Activated CD4-positive, CD25-positive, alpha-beta regulatory T cell treated with anti-CD3 and anti-CD28 coated beads, Interleukin-2, amount 50 U/mL, for 72 hours (primary cell): ENCODE results near the gene SOX18.
"Not testable (repeated sequence)": the region's sequence is repeated elsewhere in the genome, so short reads cannot be mapped to it uniquely, and the experiment has no call there.

Experiments used
- DNase-seq: peaks from one replicate; pipeline ENCODE4 v3.0.0; 2021

SOX18 gene

DNA sequence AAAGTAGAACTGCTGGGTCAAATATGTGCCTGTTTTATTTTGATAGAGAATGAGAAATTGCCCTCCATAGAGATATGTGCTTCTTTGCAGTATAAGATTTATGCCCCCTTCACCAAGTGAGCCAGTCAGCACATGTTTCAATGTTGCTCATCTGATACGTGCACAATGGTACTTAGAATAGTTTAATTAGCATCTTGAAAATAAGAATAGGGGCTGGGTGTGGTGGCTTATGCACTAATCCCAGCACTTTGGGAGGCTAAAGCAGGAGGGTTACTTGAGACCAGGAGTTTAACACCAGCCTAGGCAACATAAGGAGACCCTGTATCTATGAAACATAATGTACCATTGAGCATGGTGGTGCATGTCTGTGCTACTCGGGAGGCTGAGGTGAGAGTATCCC lies 33.8 kb downstream of the SOX18 start:
- DNase-seq = no peak

DNA sequence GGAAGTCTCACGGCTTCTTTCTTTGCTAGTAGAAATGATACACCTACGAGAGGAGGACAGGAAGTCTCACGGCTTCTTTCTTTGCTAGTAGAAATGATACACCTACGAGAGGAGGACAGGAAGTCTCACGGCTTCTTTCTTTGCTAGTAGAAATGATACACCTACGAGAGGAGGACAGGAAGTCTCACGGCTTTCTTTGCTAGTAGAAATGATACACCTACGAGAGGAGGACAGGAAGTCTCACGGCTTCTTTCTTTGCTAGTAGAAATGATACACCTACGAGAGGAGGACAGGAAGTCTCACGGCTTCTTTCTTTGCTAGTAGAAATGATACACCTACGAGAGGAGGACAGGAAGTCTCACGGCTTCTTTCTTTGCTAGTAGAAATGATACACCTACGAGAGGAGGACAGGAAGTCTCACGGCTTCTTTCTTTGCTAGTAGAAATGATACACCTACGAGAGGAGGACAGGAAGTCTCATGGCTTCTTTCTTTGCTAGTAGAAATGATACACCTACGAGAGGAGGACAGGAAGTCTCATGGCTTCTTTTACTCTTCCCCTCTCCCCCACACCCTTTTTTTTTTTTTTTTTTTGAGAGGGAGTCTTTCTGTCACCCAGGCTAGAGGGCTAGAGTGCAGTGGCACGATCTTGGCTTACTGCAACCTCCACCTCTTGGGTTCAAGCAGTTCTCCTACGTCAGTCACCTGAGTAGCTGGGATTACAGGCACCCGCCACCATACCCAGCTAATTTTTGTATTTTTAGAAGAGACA lies 36.9 kb downstream of the SOX18 start:
- DNase-seq = not testable (repeated sequence)

DNA sequence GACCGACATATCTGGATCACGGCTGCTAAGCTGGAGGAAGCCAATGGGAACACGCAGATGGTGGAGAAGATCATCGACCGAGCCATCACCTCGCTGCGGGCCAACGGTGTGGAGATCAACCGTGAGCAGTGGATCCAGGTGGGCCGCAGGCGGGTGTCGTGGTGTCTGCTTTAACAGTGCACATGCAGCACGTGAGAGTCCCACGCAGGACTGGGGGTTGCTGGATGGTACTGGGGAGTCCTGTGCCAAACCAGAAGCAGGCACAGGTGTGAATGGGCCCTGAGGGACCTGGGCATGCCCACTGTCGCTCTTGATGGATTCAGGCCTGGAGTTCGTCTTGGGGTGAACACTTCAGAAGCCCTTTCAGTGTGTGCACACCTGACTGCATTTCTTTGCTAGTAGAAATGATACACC lies 38.1 kb downstream of the SOX18 start:
- no peak for DNase-seq

DNA sequence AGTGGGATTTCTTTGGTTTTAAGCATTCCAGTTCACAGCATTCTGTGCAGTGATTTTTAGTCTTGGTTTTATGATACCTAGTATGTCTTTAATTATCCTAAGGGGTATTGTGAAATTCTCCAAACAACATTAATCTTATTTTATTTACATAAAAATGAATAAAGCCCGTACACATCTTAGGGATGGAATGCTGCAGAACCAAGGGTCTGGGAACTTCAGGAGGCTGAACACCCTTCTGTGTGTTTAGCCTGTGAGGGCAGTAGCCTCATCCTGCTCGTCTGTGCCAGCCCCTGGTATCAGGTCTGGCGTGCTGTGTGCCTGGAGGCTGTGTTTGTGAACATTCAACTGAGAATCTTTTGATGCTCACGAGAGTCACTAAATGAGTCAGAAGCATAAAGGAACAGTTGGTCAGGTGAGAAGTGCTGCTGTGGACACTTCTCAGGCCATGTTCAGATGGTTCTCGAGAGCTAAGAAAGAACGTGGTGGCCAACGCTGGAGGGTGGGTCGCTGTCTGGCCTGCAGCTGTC lies 38.7 kb downstream of the SOX18 start:
- no peak for DNase-seq

DNA sequence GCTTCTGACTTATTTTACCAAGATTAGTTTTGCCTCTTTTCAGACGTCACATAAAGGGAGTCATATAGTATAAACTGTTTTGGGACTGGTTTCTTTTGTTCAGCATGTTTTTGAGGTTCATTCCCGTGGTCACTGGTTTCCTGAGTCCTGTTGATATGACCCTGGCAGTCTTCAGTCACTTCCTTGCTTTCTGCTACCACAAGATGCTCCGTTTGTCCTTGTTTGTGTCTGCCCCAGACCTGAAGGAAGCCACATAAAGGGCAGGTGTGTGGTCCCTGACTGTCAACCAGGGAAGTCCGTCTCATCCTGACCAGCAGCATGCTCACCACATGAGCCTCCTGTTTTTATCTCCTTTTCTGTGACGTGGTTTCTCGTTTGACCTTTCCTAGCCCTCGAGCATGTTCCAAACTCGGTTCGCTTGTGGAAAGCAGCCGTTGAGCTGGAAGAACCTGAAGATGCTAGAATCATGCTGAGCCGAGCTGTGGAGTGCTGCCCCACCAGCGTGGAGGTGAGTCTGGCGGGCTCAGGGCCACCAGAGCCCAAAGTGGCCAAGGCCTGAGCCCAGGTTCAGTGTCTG lies 39.5 kb downstream of the SOX18 start:
- no peak for DNase-seq

DNA sequence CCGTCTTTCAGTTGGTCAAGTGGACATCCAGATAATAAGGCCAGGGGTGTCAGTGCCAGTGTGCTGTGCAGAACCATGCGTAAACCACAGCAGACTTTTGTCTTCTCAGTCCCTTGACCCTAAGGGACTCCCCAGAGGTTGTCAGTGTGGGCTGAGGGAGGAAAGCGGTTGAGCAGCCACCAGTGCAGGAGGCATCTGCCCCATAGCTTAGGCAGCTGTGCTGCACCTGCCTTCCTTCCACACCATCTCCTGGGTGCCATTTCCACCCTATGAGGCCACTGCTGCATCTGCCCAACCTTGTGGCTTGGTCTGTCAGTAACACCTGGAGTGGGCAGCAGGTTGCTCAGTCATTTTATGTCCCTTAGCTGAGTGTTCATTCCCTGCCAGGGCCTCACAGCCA lies 42.5 kb downstream of the SOX18 start:
- no peak for DNase-seq

DNA sequence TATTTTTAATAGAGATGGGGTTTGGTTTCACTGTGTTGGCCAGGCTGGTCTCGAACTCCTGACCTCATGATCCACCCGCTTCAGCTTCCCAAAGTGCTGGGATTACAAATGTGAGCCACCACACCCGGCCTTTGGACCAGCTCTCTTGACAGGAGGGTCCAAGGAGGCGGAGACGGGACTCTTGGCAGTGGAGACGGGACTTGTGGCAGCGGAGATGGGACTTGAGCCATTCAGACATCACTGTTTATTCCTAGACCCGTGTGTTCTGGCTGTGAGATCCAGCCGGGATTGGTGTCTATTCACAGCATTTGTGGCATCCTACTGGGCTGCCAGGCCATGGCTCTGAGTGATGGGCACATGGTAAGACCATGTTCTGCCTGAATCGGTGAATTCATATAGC lies 42.9 kb downstream of the SOX18 start:
- DNase-seq = no peak

DNA sequence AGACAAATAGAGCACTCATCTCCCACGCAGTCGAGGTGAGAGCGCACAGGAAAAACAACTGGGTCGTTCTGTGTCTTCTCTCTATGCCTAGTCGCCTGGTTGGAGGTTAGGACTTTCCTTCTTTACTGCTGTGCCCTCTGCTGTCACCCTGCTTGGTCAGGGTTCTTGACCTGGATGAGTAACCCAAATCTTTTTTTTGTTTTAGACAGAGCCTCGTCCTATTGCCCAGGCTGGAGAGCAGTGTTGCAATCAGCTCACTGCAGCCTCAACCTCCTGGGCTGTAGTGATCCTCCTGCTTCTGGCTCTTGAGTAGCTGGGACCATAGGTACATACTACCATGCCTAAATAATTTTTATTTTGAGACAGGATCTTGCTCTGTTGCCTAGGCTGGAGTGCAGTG lies 44.0 kb downstream of the SOX18 start:
- no peak for DNase-seq

DNA sequence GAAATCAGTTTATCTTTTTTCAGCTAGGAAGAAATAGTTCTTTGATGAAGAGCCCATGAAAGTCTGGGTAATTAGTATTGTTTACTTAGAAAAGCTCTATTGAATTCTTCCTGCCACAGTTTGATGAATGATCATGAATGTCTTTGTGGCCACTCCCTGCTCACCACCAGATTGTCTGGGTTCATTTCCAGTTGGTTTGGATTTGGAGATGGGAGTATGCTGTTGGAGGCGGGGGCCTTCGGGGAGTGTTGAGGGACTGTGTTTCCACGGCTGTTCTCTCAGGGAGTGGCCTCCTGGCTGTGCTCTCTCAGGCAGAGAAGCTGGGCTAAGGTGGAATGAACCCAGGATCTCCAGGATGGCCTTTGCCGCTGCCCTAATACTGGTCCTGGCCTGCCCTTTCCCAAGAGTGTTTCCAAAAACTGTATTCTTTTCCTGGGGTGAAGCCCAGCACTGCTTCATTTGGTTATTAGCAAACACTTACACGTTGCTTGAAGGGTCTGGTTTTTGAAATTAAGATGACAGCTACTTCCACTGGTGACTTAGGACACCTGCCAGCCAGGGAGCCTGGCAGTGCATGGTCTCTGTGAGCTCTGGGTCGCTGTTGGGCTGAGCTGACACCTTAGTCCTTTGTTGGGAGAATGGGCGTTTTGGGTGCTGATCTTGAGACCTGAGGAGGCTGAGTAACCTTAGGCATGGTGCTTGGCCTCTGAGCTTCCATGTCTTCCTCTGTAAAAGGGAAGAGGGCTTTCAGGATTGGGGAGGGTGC lies 45.3 kb downstream of the SOX18 start:
- no peak for DNase-seq

DNA sequence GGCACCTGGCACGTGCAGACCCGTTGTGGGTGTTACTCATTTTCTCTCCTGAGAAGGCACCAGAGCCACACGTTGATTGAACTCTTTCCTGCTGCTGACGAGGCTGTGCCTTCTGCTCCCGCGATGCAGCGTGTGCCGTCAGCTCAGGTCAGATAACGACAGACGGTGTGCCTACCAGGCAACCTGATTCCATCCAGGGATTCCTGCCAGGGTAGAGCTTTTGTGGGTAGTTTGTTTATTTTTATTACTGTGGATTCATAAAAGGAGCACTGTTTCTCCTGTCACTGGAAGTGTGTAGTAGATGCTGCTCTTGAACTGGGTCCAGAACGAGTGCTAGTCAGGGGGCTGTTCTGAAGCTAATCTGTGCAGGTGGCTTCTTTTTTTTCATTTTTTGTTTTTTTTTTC lies 47.8 kb downstream of the SOX18 start:
- DNase-seq = no peak

DNA sequence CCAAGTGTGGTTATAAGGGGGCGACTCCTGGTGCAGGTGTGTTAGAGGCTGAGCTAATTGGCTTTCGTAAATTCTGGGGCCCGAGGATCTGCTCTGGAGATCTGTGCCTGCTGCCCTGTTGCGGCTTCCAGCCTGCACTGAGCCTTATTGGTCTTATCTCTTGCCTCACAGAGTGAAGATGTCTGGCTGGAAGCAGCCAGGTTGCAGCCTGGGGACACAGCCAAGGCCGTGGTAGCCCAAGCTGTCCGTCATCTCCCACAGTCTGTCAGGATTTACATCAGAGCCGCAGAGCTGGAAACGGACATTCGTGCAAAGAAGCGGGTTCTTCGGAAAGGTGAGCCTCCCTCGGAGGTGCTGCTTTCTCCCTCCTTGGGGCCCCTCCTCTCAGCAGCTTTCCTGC lies 48.5 kb downstream of the SOX18 start:
- no peak for DNase-seq
